ENCODE data around the gene SC5D. TPM values are rescaled to one million over a fixed set of nuclear protein-coding genes. Genes with fewer than 3 reads are reported as not detected.

Gene SC5D
- polyA plus RNA-seq, 1 donor from 2014 or later = 75.7 TPM

GRCh38 chr11:121246021-121246768, 46.4 kb upstream of the SC5D start:
- no peak overlapping the region for H3K4me2 ChIP-seq (ENCODE audit: low read length)
- H3K9ac ChIP-seq (ENCODE audit: low read length) = no peak overlapping the region
- no peaks in the 10 kb centered on the region for H3F3A ChIP-seq (ENCODE audit: insufficient read depth, low read length, poor library complexity, severe bottlenecking)
- H3K4me3 ChIP-seq (ENCODE audit: low read length) = no peak overlapping the region
- no peaks in the 10 kb centered on the region for H3K9me2 ChIP-seq (ENCODE audit: insufficient read depth, low read length)
- H3K27ac ChIP-seq (ENCODE audit: low read length) = no peak overlapping the region
- H4K20me1 ChIP-seq (ENCODE audit: insufficient read depth) = no peaks in the 10 kb centered on the region
- no peaks in the 10 kb centered on the region for H3K79me2 ChIP-seq (replicated peaks; ENCODE audit: insufficient read depth, low read length)
- no peaks in the 10 kb centered on the region for H3K36me3 ChIP-seq (ENCODE audit: insufficient read depth, low read length)
- no peaks in the 10 kb centered on the region for H3K27me3 ChIP-seq (ENCODE audit: insufficient read depth, low read depth, low read length)
- TF ChIP-seq MXI1 (conservative IDR thresholded peaks at IDR 0.05; ENCODE audit: poor library complexity, severe bottlenecking) (no peak), EP300 (conservative IDR thresholded peaks at IDR 0.05; ENCODE audit: poor library complexity, severe bottlenecking) (no peak), EZH2 (IDR thresholded peaks at IDR 0.05; ENCODE audit: borderline replicate concordance, insufficient read depth, low read length, poor library complexity, severe bottlenecking) (no peak), SMC3 (conservative IDR thresholded peaks at IDR 0.05; ENCODE audit: poor library complexity) (no peak)
- no peak overlapping the region for H2AFZ ChIP-seq (ENCODE audit: low read depth, low read length)
- H3K9me3 ChIP-seq (ENCODE audit: low read length) = no peaks in the 10 kb centered on the region

- Histone ChIP-seq H2AFZ (ENCODE audit: low read depth, low read length) (no peak overlapping the region), H4K20me1 (ENCODE audit: insufficient read depth) (no peaks in the 10 kb centered on the region), H3K4me2 (ENCODE audit: low read length) (no peak overlapping the region), H3K9ac (ENCODE audit: low read length) (no peak overlapping the region), H3K9me2 (ENCODE audit: insufficient read depth, low read length) (no peaks in the 10 kb centered on the region), H3K27ac (ENCODE audit: low read length) (no peak overlapping the region), H3K4me3 (ENCODE audit: low read length) (no peak overlapping the region), H3F3A (ENCODE audit: insufficient read depth, low read length, poor library complexity, severe bottlenecking) (no peaks in the 10 kb centered on the region), H3K36me3 (ENCODE audit: insufficient read depth, low read length) (no peaks in the 10 kb centered on the region), H3K79me2 (replicated peaks; ENCODE audit: insufficient read depth, low read length) (no peaks in the 10 kb centered on the region), H3K9me3 (ENCODE audit: low read length) (no peaks in the 10 kb centered on the region), H3K27me3 (ENCODE audit: insufficient read depth, low read depth, low read length) (no peaks in the 10 kb centered on the region)
- TF ChIP-seq SMC3 (conservative IDR thresholded peaks at IDR 0.05; ENCODE audit: poor library complexity) (no peak), REST (IDR thresholded peaks at IDR 0.05; ENCODE audit: borderline replicate concordance) (no peak), CTCF (IDR thresholded peaks at IDR 0.05; ENCODE audit: poor library complexity, severe bottlenecking) (no peak), RAD21 (conservative IDR thresholded peaks at IDR 0.05) (no peak), POLR2AphosphoS5 (IDR thresholded peaks at IDR 0.05) (no peak), MXI1 (conservative IDR thresholded peaks at IDR 0.05; ENCODE audit: poor library complexity, severe bottlenecking) (no peak), EP300 (conservative IDR thresholded peaks at IDR 0.05; ENCODE audit: poor library complexity, severe bottlenecking) (no peak), EZH2 (IDR thresholded peaks at IDR 0.05; ENCODE audit: borderline replicate concordance, insufficient read depth, low read length, poor library complexity, severe bottlenecking) (no peak), TAF1 (IDR thresholded peaks at IDR 0.05; ENCODE audit: low read depth) (no peak)
Observed at GRCh38 chr11:121246769-121247035, 45.9 kb upstream of the SC5D start.
